A549 (cell line): ENCODE results near the gene UPK3A.

Experiments used
- CEBPB ChIP-seq, 2 experiments: fragments of >200 bp in 1 of 2; sonication (Bioruptor Twin) in 1 of 2; formaldehyde crosslinking in 1 of 2; IDR thresholded peaks; 2 replicates each; pipeline ENCODE4 v1.6.1; 2012 to 2016
- ESRRA ChIP-seq: fragments of 150-350 bp; IDR thresholded peaks from 2 replicates; pipeline ENCODE4 v1.6.1; 2014; ENCODE audit warnings: mild to moderate bottlenecking, low read length, borderline replicate concordance
- HDAC2 ChIP-seq: fragments of 200-600 bp; sonication (generic); IDR thresholded peaks from 2 replicates; pipeline ENCODE4 v1.6.1; 2016
- POLR2A ChIP-seq: IDR thresholded peaks from 2 replicates; pipeline ENCODE4 v1.6.1; 2012; ENCODE audit warnings: mild to moderate bottlenecking, low read length
- RAD21 ChIP-seq, 2 experiments: fragments of >200 bp in 1 of 2; sonication (Bioruptor Twin) in 1 of 2; formaldehyde crosslinking in 1 of 2; IDR thresholded peaks in 1 of 2; conservative IDR thresholded peaks in 1 of 2; 2 replicates in 1 of 2; 3 replicates in 1 of 2; pipeline ENCODE4 v1.6.1; 2012 to 2018; ENCODE audit warnings: inconsistent platforms in 1 of 2
- RFX5 ChIP-seq: fragments of 450-650 bp; IDR thresholded peaks from 2 replicates; pipeline ENCODE4 v1.7.1; 2014; ENCODE audit warnings: antibody characterized with exemption, mild to moderate bottlenecking, moderate library complexity
- TF ChIP-seq, protein P1 (sequence below): fragments of >200 bp; sonication (Bioruptor Twin); formaldehyde crosslinking; IDR thresholded peaks from 3 replicates; pipeline ENCODE4 v1.5.1; 2016
- TF ChIP-seq, protein P2 (sequence below): IDR thresholded peaks from 2 replicates; pipeline ENCODE4 v1.6.1; 2012
- TF ChIP-seq, protein P3 (sequence below): fragments of 150-350 bp; IDR thresholded peaks from 2 replicates; pipeline ENCODE4 v1.6.1; 2014; ENCODE audit warnings: low read depth, mild to moderate bottlenecking, low read length

DNA sequence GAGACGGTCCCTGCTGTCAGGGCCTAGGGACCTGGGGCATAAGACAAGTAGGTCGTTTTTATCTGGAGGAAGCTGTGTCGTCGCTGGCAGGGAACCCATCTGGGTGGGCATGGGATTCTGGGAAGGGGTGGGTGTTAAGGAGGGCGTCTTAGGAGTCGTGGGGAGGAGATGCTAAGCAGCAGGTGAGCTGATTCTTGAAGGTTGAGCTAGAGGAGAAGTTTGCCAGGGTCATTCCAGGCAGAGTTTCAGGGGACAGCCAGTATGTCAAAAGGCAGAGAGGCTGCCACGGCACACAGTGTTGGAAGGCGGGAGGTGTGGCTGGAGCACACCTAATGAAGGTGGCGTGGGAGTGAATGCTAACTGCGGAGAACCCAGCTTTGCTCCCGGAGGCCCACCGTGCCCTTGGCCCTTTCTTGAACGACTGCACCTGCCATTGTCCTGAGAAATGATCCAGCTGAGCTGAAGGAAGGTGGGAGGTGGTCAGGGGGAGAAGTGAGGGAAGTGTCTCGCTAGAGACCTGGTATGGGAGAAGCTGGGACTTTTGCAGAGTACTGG is 26.3 kb downstream of the UPK3A start:
- no peak for TF ChIP-seq HDAC2
- no peak for TF ChIP-seq POLR2A
- TF ChIP-seq, protein P1, sequence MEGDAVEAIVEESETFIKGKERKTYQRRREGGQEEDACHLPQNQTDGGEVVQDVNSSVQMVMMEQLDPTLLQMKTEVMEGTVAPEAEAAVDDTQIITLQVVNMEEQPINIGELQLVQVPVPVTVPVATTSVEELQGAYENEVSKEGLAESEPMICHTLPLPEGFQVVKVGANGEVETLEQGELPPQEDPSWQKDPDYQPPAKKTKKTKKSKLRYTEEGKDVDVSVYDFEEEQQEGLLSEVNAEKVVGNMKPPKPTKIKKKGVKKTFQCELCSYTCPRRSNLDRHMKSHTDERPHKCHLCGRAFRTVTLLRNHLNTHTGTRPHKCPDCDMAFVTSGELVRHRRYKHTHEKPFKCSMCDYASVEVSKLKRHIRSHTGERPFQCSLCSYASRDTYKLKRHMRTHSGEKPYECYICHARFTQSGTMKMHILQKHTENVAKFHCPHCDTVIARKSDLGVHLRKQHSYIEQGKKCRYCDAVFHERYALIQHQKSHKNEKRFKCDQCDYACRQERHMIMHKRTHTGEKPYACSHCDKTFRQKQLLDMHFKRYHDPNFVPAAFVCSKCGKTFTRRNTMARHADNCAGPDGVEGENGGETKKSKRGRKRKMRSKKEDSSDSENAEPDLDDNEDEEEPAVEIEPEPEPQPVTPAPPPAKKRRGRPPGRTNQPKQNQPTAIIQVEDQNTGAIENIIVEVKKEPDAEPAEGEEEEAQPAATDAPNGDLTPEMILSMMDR: no peak
- no peak for TF ChIP-seq RFX5
- TF ChIP-seq ESRRA: no peak
- TF ChIP-seq RAD21 (conservative IDR thresholded peaks at IDR 0.05 in 1 of 2, IDR thresholded peaks at IDR 0.05 in 1 of 2): no peak
- TF ChIP-seq, protein P2, sequence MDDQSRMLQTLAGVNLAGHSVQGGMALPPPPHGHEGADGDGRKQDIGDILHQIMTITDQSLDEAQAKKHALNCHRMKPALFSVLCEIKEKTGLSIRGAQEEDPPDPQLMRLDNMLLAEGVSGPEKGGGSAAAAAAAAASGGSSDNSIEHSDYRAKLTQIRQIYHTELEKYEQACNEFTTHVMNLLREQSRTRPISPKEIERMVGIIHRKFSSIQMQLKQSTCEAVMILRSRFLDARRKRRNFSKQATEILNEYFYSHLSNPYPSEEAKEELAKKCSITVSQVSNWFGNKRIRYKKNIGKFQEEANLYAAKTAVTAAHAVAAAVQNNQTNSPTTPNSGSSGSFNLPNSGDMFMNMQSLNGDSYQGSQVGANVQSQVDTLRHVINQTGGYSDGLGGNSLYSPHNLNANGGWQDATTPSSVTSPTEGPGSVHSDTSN: no peak
- TF ChIP-seq, protein P3, sequence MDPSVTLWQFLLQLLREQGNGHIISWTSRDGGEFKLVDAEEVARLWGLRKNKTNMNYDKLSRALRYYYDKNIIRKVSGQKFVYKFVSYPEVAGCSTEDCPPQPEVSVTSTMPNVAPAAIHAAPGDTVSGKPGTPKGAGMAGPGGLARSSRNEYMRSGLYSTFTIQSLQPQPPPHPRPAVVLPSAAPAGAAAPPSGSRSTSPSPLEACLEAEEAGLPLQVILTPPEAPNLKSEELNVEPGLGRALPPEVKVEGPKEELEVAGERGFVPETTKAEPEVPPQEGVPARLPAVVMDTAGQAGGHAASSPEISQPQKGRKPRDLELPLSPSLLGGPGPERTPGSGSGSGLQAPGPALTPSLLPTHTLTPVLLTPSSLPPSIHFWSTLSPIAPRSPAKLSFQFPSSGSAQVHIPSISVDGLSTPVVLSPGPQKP: no peak
- no peak for TF ChIP-seq CEBPB (IDR thresholded peaks at IDR 0.05)
